ENCODE data around the gene CELA3A.
"Not testable (repeated sequence)": the region's sequence is repeated elsewhere in the genome, so short reads cannot be mapped to it uniquely, and the experiment has no call there.

The CELA3A gene

GRCh38 chr1:22018583-22019559 lies 17.4 kb downstream of the CELA3A start:
- no peak for DNase-seq (ENCODE audit: low spot score in 2 of 2)
- in situ Hi-C loops (cut with MboI; ENCODE audit: low sequenced_read_pairs), result no loop called here
- Histone ChIP-seq H3K27me3 (ENCODE audit: low read depth) (no peaks in the 10 kb centered on the region), H3K4me3 (no peak overlapping the region), H3K9me3 (no peaks in the 10 kb centered on the region), H3K36me3 (replicated peaks) (no peaks in the 10 kb centered on the region), H3K4me1 (peaks cover 1% of the 10 kb centered on the region; the same call in 1 of the 2 replicates)

GRCh38 chr1:22021061-22021460 lies 19.6 kb downstream of the CELA3A start:
- no peak for DNase-seq (ENCODE audit: low spot score in 2 of 2)
- H3K9me3 ChIP-seq, result no peaks in the 10 kb centered on the region
- in situ Hi-C loops (cut with MboI; ENCODE audit: low sequenced_read_pairs), result no loop called here
- no peaks in the 10 kb centered on the region for H3K27me3 ChIP-seq (ENCODE audit: low read depth)
- H3K4me3 ChIP-seq, result no peak overlapping the region
- no peaks in the 10 kb centered on the region for H3K36me3 ChIP-seq (replicated peaks)
- peaks cover 14% of the 10 kb centered on the region; the same call in 1 of the 2 replicates for H3K4me1 ChIP-seq

GRCh38 chr1:22024485-22025367 lies 23.3 kb downstream of the CELA3A start:
- no peaks in the 10 kb centered on the region for H3K9me3 ChIP-seq
- H3K4me3 ChIP-seq, result peak overlapping the region; percentile 100
- DNase-seq (ENCODE audit: low spot score in 2 of 2), result peak; percentile 68 to 79
- H3K36me3 ChIP-seq (replicated peaks), result 0 out of 2 replicates have a peak, but pooled peaks cover 4% of the 10 kb centered on the region
- in situ Hi-C loops (cut with MboI; ENCODE audit: low sequenced_read_pairs), result no loop called here
- H3K27me3 ChIP-seq (ENCODE audit: low read depth), result no peaks in the 10 kb centered on the region
- peaks cover 17% of the 10 kb centered on the region for H3K4me1 ChIP-seq

GRCh38 chr1:22025368-22026155 lies 24.1 kb downstream of the CELA3A start:
- Histone ChIP-seq H3K27me3 (ENCODE audit: low read depth) (no peaks in the 10 kb centered on the region), H3K4me3 (peak overlapping the region; percentile 100), H3K4me1 (peaks cover 17% of the 10 kb centered on the region), H3K36me3 (replicated peaks) (peaks cover 7% of the 10 kb centered on the region), H3K9me3 (no peaks in the 10 kb centered on the region)
- in situ Hi-C loops (cut with MboI; ENCODE audit: low sequenced_read_pairs), result no loop called here
- peak; percentile 70 to 83 for DNase-seq (ENCODE audit: low spot score in 2 of 2)

GRCh38 chr1:22026924-22027289 lies 25.4 kb downstream of the CELA3A start:
- Histone ChIP-seq H3K36me3 (replicated peaks) (peaks cover 16% of the 10 kb centered on the region), H3K27me3 (ENCODE audit: low read depth) (no peaks in the 10 kb centered on the region), H3K4me1 (peaks cover 17% of the 10 kb centered on the region), H3K4me3 (no peak overlapping the region), H3K9me3 (no peaks in the 10 kb centered on the region)
- no peak for DNase-seq (ENCODE audit: low spot score in 2 of 2)
- in situ Hi-C loops (cut with MboI; ENCODE audit: low sequenced_read_pairs), result no loop called here

GRCh38 chr1:22030057-22030456 lies 28.6 kb downstream of the CELA3A start:
- no peak for DNase-seq (ENCODE audit: low spot score in 2 of 2)
- in situ Hi-C loops (cut with MboI; ENCODE audit: low sequenced_read_pairs), result no loop called here
- H3K4me3 ChIP-seq, result no peak overlapping the region
- H3K36me3 ChIP-seq (replicated peaks), result peaks cover 16% of the 10 kb centered on the region
- no peaks in the 10 kb centered on the region for H3K9me3 ChIP-seq
- no peaks in the 10 kb centered on the region for H3K27me3 ChIP-seq (ENCODE audit: low read depth)
- peaks cover 3% of the 10 kb centered on the region for H3K4me1 ChIP-seq

- Histone ChIP-seq H3K4me1 (peaks cover 3% of the 10 kb centered on the region; the same call in 1 of the 2 replicates), H3K27me3 (ENCODE audit: low read depth) (no peaks in the 10 kb centered on the region), H3K4me3 (no peak overlapping the region), H3K9me3 (no peaks in the 10 kb centered on the region), H3K36me3 (replicated peaks) (peaks cover 16% of the 10 kb centered on the region)
- in situ Hi-C loops (cut with MboI; ENCODE audit: low sequenced_read_pairs), result no loop called here
- no peak for DNase-seq (ENCODE audit: low spot score in 2 of 2)
Measured at GRCh38 chr1:22030473-22030872, 29.0 kb downstream of the CELA3A start.

- no peak for DNase-seq (ENCODE audit: low spot score in 2 of 2)
- H3K4me1 ChIP-seq, result peaks cover 3% of the 10 kb centered on the region; the same call in 1 of the 2 replicates
- no peaks in the 10 kb centered on the region for H3K9me3 ChIP-seq
- peaks cover 16% of the 10 kb centered on the region for H3K36me3 ChIP-seq (replicated peaks)
- H3K4me3 ChIP-seq, result no peak overlapping the region
- H3K27me3 ChIP-seq (ENCODE audit: low read depth), result no peaks in the 10 kb centered on the region
- in situ Hi-C loops (cut with MboI; ENCODE audit: low sequenced_read_pairs), result no loop called here
Measured at GRCh38 chr1:22031214-22031962, 29.9 kb downstream of the CELA3A start.

GRCh38 chr1:22034834-22035233 lies 33.4 kb downstream of the CELA3A start:
- Histone ChIP-seq H3K36me3 (replicated peaks) (peaks cover 13% of the 10 kb centered on the region), H3K4me1 (peaks cover 18% of the 10 kb centered on the region)
- H3K9me3 ChIP-seq; DNase-seq (ENCODE audit: low spot score in 2 of 2); H3K27me3 ChIP-seq (ENCODE audit: low read depth); in situ Hi-C loops (cut with MboI; ENCODE audit: low sequenced_read_pairs); H3K4me3 ChIP-seq: not testable (repeated sequence)

- peak in 1 of 2 experiments; percentile 50 for DNase-seq (ENCODE audit: low spot score in 2 of 2)
- H3K4me3 ChIP-seq, result no peak overlapping the region
- H3K9me3 ChIP-seq, result no peaks in the 10 kb centered on the region
- no peaks in the 10 kb centered on the region for H3K27me3 ChIP-seq (ENCODE audit: low read depth)
- in situ Hi-C loops (cut with MboI; ENCODE audit: low sequenced_read_pairs), result no loop called here
- no peaks in the 10 kb centered on the region for H3K36me3 ChIP-seq (replicated peaks)
- peaks cover 18% of the 10 kb centered on the region for H3K4me1 ChIP-seq
Measured at GRCh38 chr1:22037520-22037919, 36.1 kb downstream of the CELA3A start.

GRCh38 chr1:22038036-22038435 lies 36.6 kb downstream of the CELA3A start:
- Histone ChIP-seq H3K27me3 (ENCODE audit: low read depth) (no peaks in the 10 kb centered on the region), H3K9me3 (no peaks in the 10 kb centered on the region), H3K4me3 (no peak overlapping the region), H3K4me1 (peaks cover 18% of the 10 kb centered on the region), H3K36me3 (replicated peaks) (no peaks in the 10 kb centered on the region)
- no peak for DNase-seq (ENCODE audit: low spot score in 2 of 2)
- in situ Hi-C loops (cut with MboI; ENCODE audit: low sequenced_read_pairs), result no loop called here

GRCh38 chr1:22039594-22040285 lies 38.3 kb downstream of the CELA3A start:
- H3K36me3 ChIP-seq (replicated peaks), result no peaks in the 10 kb centered on the region
- DNase-seq (ENCODE audit: low spot score in 2 of 2), result peak; percentile 54 to 78
- no peaks in the 10 kb centered on the region for H3K9me3 ChIP-seq
- in situ Hi-C loops (cut with MboI; ENCODE audit: low sequenced_read_pairs), result no loop called here
- no peaks in the 10 kb centered on the region for H3K27me3 ChIP-seq (ENCODE audit: low read depth)
- no peak overlapping the region for H3K4me3 ChIP-seq
- H3K4me1 ChIP-seq, result peaks cover 18% of the 10 kb centered on the region
